IPS-NIHi7 (cell line): ENCODE measurements around the gene IL17RD.

Experiments
- DNase-seq: peaks from one replicate; pipeline ENCODE4 v3.0.0; 2012; ENCODE audit warnings: mixed read lengths; ENCODE audit errors: extremely low spot score

The IL17RD gene

DNA sequence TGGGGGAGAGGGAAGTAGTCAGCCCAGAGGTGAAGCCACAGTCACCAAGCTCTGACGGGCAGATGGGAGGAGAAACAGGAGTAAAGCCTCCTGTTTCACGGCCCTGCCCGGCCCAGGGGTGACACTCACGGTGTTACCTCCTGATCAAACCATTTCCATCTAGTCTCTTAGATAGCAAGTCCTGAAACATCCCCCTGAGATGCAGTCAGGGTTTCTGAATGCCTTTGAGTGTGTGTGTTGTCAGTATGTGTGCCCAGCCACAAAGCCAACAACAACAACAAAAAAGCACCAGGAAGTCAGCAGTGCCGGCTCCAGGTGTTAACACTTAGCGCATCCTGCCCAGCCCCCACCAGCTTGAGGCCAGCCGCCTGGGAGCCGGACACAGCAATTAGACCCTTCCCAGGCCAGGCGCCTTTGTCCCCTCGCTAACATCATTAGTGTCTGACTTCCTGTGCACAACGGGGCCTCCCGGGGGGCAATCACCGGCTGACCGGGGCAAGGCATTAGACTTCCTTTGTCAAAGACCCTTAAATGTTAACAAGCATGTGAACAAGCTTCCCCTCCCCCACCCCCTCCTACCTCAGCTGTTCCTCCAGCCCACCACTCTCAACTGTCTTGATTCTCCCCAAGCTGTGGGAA lies 34.5 kb downstream of the IL17RD start:
- DNase-seq: peak; percentile 86

DNA sequence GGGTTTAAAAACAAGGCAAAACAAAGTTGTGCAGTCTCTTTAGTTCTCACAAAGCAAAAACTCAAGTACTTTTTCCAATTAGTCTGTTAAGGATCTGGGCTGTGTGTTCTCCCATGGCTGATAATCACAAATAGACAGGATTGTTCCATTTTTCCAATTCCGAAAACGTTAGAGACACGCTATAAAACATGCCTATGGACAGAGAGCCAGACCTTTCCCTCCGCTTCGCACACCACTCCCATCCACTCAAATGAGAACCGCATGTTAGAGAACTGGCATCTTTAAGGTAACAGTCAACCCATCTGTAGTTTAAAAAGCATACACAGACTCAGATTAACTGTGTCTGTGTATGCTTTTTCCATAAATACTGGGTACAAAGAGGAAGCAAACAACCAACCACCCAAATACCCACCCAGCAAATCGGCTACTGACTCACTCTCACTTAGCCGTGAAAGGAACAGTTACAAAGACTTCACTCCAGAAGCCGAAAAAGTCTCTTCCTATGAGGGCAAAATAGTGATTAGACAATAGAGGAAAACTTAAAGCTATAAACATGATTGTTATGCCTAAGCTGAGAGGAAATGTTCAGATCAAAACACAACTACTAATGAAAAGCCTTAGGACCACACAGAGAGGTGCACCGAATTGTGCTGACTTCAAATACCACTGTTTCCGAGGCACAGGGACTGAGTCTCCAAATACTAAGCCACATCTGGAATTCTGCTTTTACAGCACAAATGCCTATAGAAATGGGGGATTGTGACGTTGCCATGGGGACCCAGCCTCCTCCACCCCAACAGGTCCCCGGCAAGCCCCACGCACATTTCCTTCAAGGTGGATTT lies 36.1 kb downstream of the IL17RD start:
- DNase-seq: no peak

DNA sequence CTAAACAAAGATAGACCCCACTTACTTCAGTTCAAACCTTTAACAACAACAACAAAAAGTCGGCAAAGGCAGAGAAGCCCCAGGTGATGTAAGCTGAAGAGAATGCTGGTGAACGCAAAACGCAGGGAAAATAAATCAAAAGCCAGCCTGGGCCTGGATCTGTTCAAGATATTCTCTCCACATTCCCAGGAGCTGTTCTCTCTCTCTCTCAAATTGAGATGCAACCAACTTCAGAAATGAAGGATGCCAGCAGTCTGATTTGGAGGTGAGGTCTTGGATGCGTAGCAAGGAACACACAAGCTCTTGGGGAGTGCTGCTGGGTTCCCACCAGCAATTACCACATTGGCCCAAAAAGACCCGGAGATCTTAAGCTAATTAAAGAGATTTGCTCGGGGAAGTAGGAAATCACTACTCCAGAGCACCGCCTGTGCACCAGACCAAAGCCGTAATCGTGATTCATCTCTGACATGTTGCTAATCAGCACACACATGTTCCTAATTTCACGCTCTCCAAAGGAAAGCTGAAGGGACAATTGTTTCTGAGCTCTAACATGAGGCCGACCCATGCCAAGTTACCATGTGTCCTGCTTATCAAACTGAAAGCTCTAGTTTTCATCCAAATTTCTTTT lies 37.1 kb downstream of the IL17RD start:
- DNase-seq: no peak

DNA sequence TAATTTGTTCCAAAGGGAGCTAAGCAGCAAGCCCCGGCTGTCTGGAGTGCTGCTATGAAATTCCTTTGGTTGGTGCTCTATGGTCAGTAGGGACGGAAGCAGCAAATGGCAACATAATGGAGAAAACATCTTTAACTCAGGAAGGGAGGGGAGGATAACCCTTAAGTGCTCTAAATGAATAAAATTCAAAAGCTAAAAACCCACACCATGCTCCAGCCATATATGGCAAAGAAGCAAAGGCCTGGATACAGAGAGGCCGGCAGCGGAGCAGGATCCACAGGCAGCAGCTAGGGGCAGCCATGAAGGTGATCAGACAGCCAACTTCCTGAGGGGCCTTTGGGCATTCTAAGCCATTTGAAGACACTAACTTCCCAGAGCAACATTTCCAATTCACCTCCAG lies 38.9 kb downstream of the IL17RD start:
- peak; percentile 66 for DNase-seq

DNA sequence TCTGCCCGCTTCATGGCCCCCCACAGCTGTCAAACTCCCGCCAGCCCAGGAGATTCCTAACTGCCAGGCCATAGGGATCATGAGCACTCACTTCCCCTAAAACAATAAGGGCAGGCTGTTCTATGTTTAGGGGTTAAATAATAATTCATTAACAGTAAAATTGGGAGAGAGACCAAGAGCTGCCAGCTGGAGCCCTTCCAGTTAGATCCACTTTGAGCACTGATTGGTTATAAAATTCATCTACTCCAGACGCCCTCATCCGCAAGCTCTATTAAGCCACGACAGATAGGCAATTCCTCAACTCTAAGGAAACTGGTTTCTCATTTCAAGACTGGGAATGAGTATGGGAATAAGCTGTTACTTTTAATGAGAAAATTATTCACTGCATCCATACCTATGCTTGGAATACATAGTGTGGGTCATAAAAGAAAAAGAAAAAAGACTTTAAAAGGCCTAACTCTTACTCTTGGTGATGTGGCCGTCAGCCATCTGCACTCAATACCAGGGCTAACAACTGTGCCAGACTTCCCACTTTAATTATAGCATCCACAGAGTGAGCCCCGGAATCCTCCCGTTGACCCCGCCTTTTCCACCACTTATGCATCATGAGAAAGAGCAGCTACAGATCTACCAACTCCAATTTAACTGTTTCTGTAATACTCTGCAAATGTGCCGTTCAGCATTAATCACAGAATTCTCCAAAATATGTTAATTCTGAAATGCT lies 44.5 kb downstream of the IL17RD start:
- no peak for DNase-seq

DNA sequence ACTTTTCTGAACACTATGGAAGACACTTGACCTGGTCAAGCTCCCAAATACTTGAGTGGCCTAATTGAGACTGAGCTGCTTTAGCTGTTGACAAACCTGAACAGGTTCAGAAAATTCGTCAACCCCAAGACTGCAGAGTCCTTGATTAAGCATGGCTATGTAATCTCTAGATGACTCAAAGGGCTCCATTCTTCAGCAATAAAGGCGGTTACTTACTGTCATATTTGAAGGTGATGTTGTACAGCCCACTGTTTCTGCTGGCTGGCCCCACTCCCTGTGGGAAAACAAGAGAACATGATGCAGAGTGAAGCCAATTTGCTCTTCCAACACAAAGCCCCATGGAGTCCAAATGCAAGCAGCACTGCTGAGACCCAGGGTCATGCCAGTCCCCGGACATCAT lies 45.1 kb downstream of the IL17RD start:
- no peak for DNase-seq

DNA sequence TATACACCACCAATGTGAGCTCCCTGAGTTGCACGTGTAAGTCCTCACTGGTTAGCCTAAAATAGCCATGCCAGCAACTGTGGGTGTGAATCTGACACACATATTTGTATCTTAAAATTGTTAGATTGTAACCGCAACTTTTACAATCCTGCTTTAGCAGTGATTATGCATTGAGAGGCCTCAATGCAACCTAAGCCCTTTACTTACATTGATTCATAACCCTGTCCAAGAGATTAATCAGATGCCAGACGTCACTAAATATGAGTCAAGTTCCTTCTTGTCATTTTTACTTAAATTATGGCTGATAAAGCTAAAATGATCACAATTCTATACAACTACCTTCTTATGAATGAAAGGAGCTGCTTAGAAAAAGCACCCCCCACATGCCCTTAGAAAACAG lies 46.9 kb downstream of the IL17RD start:
- no peak for DNase-seq

DNA sequence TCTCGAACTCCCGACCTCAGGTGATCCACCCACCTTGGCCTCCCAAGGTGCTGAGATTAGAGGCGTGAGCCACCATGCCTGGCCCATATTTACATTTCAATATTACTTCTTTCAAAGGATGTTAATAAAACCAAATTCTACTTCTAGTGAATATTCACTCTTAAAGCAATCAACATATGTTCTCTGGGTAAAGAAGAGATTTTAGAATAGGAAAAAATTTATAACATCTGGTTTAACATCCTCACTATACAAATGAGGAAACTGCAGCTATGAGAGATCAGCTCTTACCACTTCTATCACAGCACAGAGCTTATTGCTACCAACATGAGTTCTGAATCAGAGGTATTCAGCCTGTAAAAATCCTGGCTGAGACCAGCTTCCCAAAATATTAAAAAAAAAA lies 48.7 kb downstream of the IL17RD start:
- no peak for DNase-seq

DNA sequence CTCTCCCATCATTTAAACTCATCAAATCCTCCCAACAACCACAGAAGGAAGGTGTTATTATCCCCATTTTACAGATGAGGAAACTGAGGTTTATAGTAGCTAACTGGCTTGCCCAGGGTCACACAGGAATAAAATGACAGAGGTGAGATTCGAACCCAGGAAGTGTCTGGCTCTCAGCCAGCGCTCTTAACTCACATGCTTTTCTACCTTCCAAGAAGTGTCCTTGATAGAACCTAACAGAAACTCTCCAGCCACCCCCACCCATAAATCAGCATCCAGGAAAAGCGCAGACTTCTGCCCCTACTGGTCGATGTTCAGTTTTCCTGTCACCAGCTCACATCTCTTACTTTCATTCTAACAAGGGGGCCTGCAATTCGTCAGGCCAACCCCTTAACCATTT lies 52.9 kb downstream of the IL17RD start:
- peak; percentile 40 for DNase-seq

DNA sequence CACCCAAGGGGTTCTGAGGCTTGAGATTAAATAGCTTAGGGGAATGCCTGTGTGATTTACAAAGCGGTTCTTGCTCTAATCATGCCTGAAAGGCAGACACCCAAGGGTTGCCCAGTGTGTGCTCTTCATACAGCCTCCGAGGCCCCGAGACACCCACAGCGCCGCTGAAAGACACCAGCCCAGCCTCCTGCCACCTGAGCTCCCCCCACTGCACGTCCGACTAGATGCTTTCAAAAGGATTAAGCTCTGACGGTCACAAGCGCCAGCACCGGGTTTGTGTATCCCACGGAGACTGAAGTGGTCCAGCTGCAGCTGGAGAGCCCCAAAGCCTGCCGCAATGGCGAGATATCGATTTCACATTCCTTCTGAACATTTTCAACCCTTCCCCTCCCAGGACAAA lies 54.4 kb downstream of the IL17RD start:
- DNase-seq: no peak

DNA sequence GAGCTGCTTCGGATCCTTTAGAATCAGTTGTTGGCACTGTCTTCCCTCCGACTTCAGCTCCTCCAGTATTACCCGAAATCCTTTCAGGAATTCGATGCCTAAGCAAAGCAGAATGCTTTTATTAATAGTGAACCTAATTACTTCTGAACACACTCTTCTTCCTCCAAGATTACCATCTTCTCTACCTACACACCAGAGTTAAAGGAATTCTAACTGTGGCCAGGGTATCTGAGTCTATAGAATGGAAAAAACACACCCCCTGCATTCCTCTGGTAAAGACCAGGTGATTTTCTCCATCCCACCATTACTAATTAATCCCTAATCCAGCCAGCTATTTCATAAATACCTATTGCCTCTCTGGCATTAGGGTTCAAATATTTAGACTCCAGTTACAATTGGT lies 54.9 kb downstream of the IL17RD start:
- DNase-seq: no peak

DNA sequence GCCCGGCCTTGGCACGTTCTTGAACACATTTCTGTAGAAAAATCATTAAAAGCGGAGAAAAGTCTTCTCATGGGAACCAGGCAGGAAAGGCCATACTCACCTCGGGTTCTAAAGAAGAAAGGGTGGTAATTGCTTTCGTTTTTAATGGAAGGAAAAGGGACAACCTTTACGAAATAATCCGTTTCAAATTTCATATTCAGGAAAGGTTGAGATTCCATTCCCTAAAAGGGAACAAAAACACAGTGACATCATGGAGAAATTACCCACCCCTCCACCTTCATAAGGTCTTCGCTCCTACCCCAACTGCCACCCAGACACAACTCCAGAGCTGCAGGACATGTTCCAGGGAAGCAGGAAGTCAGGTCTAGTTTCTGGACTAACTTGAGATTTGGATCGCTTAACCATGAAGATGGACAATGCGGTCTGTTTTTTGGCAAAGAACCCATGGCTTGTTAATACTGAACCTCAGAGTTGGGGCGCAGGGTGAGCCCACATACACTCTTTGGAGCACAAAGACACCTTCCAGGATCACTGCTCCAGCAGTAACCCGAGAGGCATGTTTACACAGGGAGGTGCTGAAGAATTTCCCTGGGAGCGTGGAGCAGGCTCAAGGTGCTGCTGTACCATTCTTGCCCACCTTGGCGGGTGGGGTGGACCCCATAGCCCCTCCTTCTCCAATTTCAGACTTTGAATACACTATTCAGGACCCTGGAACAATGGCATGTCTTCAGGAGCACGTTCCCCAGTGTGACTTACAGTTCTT lies 55.5 kb downstream of the IL17RD start:
- no peak for DNase-seq

DNA sequence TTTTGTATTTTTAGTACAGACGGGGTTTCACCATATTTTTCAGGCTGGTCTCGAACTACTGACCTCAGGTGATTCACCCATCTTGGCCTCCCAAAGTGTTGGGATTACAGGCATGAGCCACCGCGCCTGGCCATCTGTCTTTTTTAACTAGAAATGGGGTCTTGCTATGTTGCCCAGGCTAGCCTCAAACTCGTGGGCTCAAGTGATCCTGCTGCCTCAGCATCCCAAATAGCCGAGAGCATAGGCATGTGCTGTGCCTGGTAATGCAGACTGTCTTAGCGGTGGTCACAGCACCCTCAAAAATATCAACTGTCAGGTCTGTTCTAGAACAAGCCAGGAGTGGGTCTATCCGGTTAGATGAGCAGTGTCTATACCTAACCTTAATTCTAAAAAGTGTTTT lies 56.5 kb downstream of the IL17RD start:
- DNase-seq: no peak

DNA sequence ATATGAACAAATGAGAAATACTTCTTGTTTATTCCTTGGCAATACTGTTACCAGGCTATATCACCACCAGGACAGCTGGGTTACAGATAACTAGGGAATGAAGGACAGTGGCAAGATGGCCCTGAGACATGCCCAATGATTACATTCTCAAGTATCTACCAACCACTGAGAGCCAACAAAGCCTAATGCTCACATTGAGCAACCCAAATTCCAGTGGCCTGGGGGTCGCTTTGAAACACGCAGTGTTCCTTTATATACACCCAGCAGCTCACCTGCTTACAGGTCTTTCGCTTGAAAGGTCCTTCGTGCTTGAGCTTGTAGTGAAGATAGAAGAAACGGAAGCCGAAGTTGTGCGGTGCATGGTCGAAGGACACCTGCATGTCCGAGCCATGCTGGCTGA lies 59.6 kb downstream of the IL17RD start:
- DNase-seq: no peak

DNA sequence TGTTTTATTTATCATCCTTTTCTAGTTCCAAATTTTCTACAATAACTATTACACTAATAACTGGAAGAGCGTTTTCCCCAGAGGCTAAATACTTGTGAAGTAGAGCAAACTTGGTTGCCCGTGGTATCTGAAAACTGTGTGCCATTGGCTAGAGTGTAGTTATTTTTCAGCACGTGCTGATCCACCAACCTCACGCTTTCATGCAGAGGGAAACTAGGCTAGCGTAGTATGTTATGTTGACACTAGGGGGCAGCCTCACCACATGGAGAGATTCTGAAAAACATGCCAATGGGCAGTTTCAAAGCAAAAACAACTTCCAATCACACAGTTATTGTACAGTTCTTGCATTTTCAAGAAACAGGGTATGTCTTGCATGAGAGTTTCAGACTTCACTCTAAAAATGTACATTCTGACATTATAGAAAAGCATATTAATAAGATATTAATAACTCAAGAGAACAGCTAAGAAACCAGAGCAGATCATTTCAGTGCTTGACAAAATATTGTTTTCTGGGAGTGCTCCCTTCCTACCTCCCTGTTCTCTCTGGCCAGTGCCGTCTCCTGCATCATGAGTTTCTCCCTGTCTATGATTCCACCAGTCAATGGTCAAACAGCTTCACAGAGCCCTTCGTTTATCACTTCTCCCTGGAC lies 65.0 kb downstream of the IL17RD start:
- DNase-seq: peak; percentile 72

DNA sequence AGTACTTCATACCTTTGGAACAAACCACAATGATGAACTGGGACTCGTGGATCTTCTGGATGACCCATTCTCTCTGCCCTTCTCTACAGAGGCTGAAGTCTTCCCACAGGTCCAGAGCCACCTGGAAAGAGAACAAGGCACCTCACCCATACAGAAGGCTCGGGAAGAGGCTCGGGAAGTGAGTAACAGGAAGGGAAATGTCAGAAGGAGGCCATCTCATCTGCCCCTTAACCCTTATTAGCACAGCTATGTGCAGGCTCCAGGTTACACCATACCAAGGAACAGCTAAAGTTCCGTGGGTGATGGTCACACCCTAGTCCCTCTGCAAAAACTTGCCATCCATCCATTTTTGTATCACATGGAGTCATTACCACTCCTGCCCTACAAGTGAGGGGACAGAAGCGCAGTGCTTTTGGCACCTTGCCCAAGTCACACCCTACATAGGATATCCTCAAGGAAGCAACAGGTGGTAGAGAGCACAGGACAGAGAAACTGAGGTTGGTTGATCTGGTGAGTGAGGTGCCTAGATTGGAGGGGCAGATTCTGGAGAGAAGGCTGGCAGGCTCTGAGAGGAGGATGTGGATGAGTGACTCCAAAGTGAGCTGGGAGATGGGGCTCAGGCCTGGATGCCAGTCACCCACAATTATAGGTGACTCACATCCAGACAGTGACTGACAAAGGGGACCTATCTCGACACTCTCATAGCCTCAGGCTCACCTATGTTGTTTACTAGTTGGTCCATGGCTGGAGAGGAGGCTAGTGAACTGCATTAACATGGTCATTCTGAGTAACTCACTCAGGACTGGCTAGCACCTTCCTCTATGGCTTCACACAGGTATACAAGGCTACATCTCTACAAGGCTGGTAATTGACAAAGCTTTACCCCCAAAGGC lies 66.5 kb downstream of the IL17RD start:
- no peak for DNase-seq

DNA sequence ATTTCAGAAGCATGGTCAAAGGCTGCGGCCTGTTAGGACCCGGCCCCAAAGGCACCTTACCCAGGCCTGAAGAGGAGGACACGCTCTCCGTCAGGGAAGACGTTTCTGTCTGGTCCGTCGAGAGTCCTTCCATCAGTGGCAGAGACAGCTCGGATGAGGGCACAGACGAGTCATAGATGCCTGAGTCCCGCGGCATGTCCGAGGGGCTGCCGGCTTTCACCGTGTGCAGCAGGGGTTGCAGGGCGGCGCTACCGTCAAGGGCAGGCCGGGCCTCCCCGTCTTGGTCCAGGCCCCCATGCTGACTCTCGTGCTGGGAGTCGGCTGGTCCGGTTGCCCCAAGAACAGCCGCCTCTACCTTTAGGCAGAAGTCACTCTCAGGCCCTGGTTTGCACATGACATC lies 67.6 kb downstream of the IL17RD start:
- DNase-seq: no peak

DNA sequence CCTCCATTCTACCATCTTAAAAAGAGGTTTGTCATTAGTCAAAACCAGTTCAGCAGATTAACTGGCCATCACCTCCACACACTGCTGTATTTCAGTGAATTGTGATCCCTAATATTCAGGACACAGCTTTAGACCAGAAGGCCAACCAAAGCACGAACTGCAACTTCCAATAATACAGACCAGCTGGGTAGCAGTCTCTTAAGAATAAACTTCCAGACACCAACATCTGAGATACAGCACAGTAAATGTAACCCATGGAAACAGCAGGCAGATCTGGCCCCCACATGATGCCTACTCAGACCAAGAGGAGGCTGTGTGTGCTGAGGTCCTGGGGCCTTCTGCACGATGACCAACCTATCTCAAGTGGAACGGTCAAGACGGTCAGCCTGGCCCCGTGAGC lies 69.8 kb downstream of the IL17RD start:
- no peak for DNase-seq

DNA sequence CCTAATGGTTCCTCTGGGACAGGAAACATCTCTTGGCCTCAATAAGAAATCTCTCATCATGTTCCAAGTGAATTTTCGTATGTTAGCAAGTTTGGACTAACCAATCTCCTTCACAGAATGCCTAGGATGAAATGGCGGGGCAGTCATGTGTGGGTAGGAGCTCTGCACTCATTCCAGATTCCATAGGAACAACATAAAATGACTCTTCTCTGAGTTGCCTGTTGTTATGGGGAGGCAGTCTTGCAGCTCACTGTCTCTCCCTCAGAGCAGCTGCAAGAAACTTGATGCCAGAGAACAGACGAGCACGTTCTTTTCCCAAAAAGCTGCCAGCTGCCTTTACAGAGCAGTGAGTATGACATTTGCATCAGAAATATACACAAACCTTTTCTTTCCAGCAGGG lies 70.6 kb downstream of the IL17RD start:
- no peak for DNase-seq

DNA sequence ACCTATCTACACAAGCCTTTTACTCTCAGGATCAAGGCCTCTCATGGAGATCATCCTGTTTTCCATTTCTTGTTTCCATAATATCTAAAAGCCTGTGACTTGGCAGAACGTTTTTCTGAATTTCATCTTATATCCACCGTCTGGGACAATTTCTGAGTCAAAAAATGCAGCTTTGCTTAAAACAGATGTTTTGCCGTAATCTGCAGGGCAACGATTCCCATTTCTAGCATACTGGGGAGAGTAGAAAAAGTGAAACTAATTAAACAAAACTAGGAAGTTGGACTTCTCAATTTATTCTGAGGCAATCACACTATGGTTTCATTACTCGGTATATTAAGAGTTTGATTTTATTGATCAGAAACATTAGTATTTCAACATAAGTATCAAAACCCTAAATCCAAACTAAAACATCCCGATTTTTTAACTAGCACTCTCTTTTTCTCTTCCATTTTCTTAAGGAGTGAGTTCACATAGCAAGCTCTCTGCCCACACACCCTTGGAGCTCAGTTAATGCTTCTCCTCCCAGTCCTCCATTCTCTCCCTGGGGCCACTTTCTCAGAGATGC lies 71.1 kb downstream of the IL17RD start:
- DNase-seq: no peak
